HEK293 (cell line): ENCODE data around the gene MED10.
A peak's percentile ranks its signal among the peaks of the same experiment; 100 is the strongest.

Experiments
- CTCF ChIA-PET: fragments of 350-600 bp; formaldehyde crosslinking; extraction: SDS; loops from one replicate; lab custom pipeline; 2021; ENCODE audit warnings: antibody characterized with exemption; lab: Yijun Ruan, JAX
- POLR2A ChIA-PET: fragments of 300-600 bp; formaldehyde crosslinking; extraction: SDS; loops from one replicate; lab custom pipeline; 2020; ENCODE audit warnings: antibody characterized with exemption, inconsistent platforms; lab: Yijun Ruan, JAX
- H3K27ac ChIP-seq: fragments of 200-500 bp; sonication (Bioruptor generic); 2 replicates; pipeline ENCODE4 v1.5.1; 2014; ENCODE audit warnings: low read depth, low read length, control low read depth, inconsistent platforms; ENCODE audit errors: extremely low read depth
- H3K36me3 ChIP-seq, 2 experiments: fragments of 200-500 bp in 1 of 2; sonication (Bioruptor generic) in 1 of 2; 1 replicate in 1 of 2; 2 replicates in 1 of 2; pipeline ENCODE4 v1.5.1; 2014 to 2017; ENCODE audit warnings: inconsistent platforms in 2 of 2, low read length in 2 of 2; ENCODE audit not compliant: control insufficient read depth in 2 of 2, insufficient read depth in 1 of 2
- H3K4me1 ChIP-seq: fragments of 200-500 bp; sonication (Bioruptor generic); 2 replicates; pipeline ENCODE4 v1.5.1; 2014; ENCODE audit warnings: mild to moderate bottlenecking, low read length, inconsistent platforms; ENCODE audit not compliant: control insufficient read depth, insufficient read depth
- H3K4me3 ChIP-seq: 2 replicates; pipeline ENCODE4 v1.5.1; 2011; ENCODE audit warnings: low read depth, mild to moderate bottlenecking, control low read depth, low read length, moderate library complexity
- H3K9me3 ChIP-seq: fragments of 200-500 bp; sonication (Bioruptor generic); 2 replicates; pipeline ENCODE4 v1.5.1; 2014; ENCODE audit warnings: low read depth, low read length, inconsistent platforms; ENCODE audit not compliant: control insufficient read depth, insufficient read depth
- ATF2 ChIP-seq: fragments of 450-650 bp; formaldehyde crosslinking; IDR thresholded peaks from 2 replicates; pipeline ENCODE4 v1.5.1; 2016; ENCODE audit warnings: missing biosample characterization, missing genetic modification characterization, low read depth
- PATZ1 ChIP-seq: fragments of 450-650 bp; formaldehyde crosslinking; IDR thresholded peaks from 2 replicates; pipeline ENCODE4 v1.5.1; 2016; ENCODE audit warnings: missing biosample characterization, missing genetic modification characterization
- ZNF132 ChIP-seq: fragments of 450-650 bp; formaldehyde crosslinking; IDR thresholded peaks from 2 replicates; pipeline ENCODE4 v1.5.1; 2017; ENCODE audit warnings: missing biosample characterization, missing genetic modification characterization, borderline replicate concordance
- ZNF18 ChIP-seq: fragments of 450-650 bp; formaldehyde crosslinking; IDR thresholded peaks from 2 replicates; pipeline ENCODE4 v1.5.1; 2016; ENCODE audit warnings: missing biosample characterization, missing genetic modification characterization
- ZNF2 ChIP-seq: fragments of 450-650 bp; formaldehyde crosslinking; IDR thresholded peaks from 2 replicates; pipeline ENCODE4 v1.5.1; 2016; ENCODE audit warnings: missing biosample characterization, missing genetic modification characterization
- ZNF341 ChIP-seq: fragments of 450-650 bp; formaldehyde crosslinking; IDR thresholded peaks from 2 replicates; pipeline ENCODE4; 2016; ENCODE audit warnings: low read depth, missing biosample characterization, missing genetic modification characterization
- ZNF350 ChIP-seq: fragments of 450-650 bp; formaldehyde crosslinking; IDR thresholded peaks from 2 replicates; pipeline ENCODE4 v1.5.0; 2017; ENCODE audit warnings: missing biosample characterization, mild to moderate bottlenecking, missing genetic modification characterization
- ZNF473 ChIP-seq: fragments of 450-650 bp; formaldehyde crosslinking; IDR thresholded peaks from 2 replicates; pipeline ENCODE4 v1.5.1; 2017; ENCODE audit warnings: missing biosample characterization, missing genetic modification characterization
- ZNF658 ChIP-seq: fragments of 450-650 bp; formaldehyde crosslinking; IDR thresholded peaks from 2 replicates; pipeline ENCODE4; 2016; ENCODE audit warnings: missing biosample characterization, missing genetic modification characterization
- ZNF677 ChIP-seq: fragments of 450-650 bp; IDR thresholded peaks from 2 replicates; pipeline ENCODE4 v1.5.0; 2018; ENCODE audit warnings: missing biosample characterization, mild to moderate bottlenecking, missing genetic modification characterization, moderate library complexity
- ZNF692 ChIP-seq: fragments of 450-650 bp; formaldehyde crosslinking; IDR thresholded peaks from 2 replicates; pipeline ENCODE4 v1.5.1; 2016; ENCODE audit warnings: missing biosample characterization, missing genetic modification characterization
- ZNF704 ChIP-seq: fragments of 450-650 bp; formaldehyde crosslinking; IDR thresholded peaks from 2 replicates; pipeline ENCODE4 v1.5.1; 2016; ENCODE audit warnings: missing biosample characterization, missing genetic modification characterization
- ZNF785 ChIP-seq: fragments of 450-650 bp; formaldehyde crosslinking; IDR thresholded peaks from 2 replicates; pipeline ENCODE4 v1.5.1; 2016; ENCODE audit warnings: missing biosample characterization, missing genetic modification characterization
- ZSCAN5A ChIP-seq: fragments of 450-650 bp; formaldehyde crosslinking; IDR thresholded peaks from 2 replicates; pipeline ENCODE4 v1.5.1; 2016; ENCODE audit warnings: missing biosample characterization, missing genetic modification characterization

The MED10 gene

GRCh38 chr5:6354848-6355247 lies 23.5 kb downstream of the MED10 start (continued):
- no peak for TF ChIP-seq ZSCAN5A
- no peak for TF ChIP-seq ZNF658 (tag by site-specific recombination)
- TF ChIP-seq ZNF132 (tag by site-specific recombination) = no peak
- TF ChIP-seq PATZ1 (tag by site-specific recombination) = no peak
- no peak for TF ChIP-seq ZNF2 (tag by site-specific recombination)
- TF ChIP-seq ZNF341 (tag by site-specific recombination) = no peak
- no peak for TF ChIP-seq ZNF473
- TF ChIP-seq ZNF18 (tag by site-specific recombination) = no peak
- TF ChIP-seq ZNF785 = no peak
- TF ChIP-seq, all 188 proteins: peak for 0

- H3K36me3 ChIP-seq = peaks cover 0 to 4% of the 10 kb centered on the region in 2 experiments; a peak in 1 of 3 replicates
- no peaks in the 10 kb centered on the region for H3K9me3 ChIP-seq
- TF ChIP-seq ZNF704 (tag by site-specific recombination) (no peak), ATF2 (peak; percentile 51; the same call in 1 of the 2 replicates), ZNF341 (tag by site-specific recombination) (no peak)
- POLR2A ChIA-PET = no interaction called here
- H3K4me3 ChIP-seq = no peak overlapping the region
- CTCF ChIA-PET = interaction anchor here (0.9 to 1.1 kb wide), 2 partner anchors 9 to 221 kb away, joined by 3 read pairs; no protein-coding TSS in a partner anchor
- H3K27ac ChIP-seq = no peak overlapping the region
- H3K4me1 ChIP-seq = no peaks in the 10 kb centered on the region
These were observed 24.6 kb downstream of the MED10 start for GRCh38 chr5:6353602-6354302.

- no peaks in the 10 kb centered on the region for H3K36me3 ChIP-seq
- CTCF ChIA-PET = no interaction called here
- no peak overlapping the region for H3K4me3 ChIP-seq
- POLR2A ChIA-PET = no interaction called here
- no peaks in the 10 kb centered on the region for H3K4me1 ChIP-seq
- no peak overlapping the region for H3K27ac ChIP-seq
- H3K9me3 ChIP-seq = no peaks in the 10 kb centered on the region
- TF ChIP-seq ZNF350 (tag by site-specific recombination) = no peak
- no peak for TF ChIP-seq ZNF677 (tag by site-specific recombination)
- TF ChIP-seq ZNF692 (tag by site-specific recombination) = no peak
- TF ChIP-seq, all 188 proteins: peak for 0
These were observed 27.9 kb downstream of the MED10 start for GRCh38 chr5:6350277-6351090.
